AG04449 (cell line): ENCODE measurements around the gene NOXA1.

Experiments
- CTCF ChIA-PET: fragments of 350-600 bp; formaldehyde crosslinking; extraction: SDS; loops from one replicate; lab custom pipeline; 2021; ENCODE audit warnings: antibody characterized with exemption; lab: Yijun Ruan, JAX
- POLR2A ChIA-PET: fragments of 400-600, 350-600 bp; formaldehyde crosslinking; extraction: SDS; loops from one replicate; lab custom pipeline; 2020; ENCODE audit warnings: antibody characterized with exemption, inconsistent platforms; lab: Yijun Ruan, JAX
- DNase-seq: peaks from one replicate; pipeline ENCODE4 v3.0.0-alpha.2; 2010; ENCODE audit warnings: low read depth, low spot score
- H3K4me3 ChIP-seq: 2 replicates; pipeline ENCODE4 v1.5.1; 2011; ENCODE audit warnings: low read depth, mild to moderate bottlenecking, control low read depth, low read length
- CTCF ChIP-seq: IDR thresholded peaks from one replicate; pipeline ENCODE4 v1.5.1; 2011; ENCODE audit warnings: mild to moderate bottlenecking, moderate library complexity, low read length, control low read depth, inconsistent platforms; ENCODE audit not compliant: insufficient read depth; ENCODE audit errors: missing control alignments

NOXA1 gene

GRCh38 chr9:137404961-137405567 lies 18.1 kb upstream of the NOXA1 start:
- ChIA-PET POLR2A (no interaction called here), CTCF (interaction anchor here (0.7 to 1.0 kb wide), 2 partner anchors 9 to 17 kb away, joined by 3 to 4 read pairs; partner anchors contain the start of gene EXD3)
- no peak for DNase-seq
- H3K4me3 ChIP-seq, result no peak overlapping the region
- no peak for TF ChIP-seq CTCF

GRCh38 chr9:137405677-137406081 lies 17.5 kb upstream of the NOXA1 start:
- no peak for DNase-seq
- no peak for TF ChIP-seq CTCF
- H3K4me3 ChIP-seq, result no peak overlapping the region
- ChIA-PET CTCF (interaction anchor here (0.7 to 0.9 kb wide), 2 partner anchors 104 to 111 kb away, joined by 3 to 5 read pairs; partner anchors contain the start of gene NRARP), POLR2A (no interaction called here)

GRCh38 chr9:137406085-137406760 lies 17.0 kb upstream of the NOXA1 start:
- CTCF ChIA-PET, result interaction anchor here (0.7 to 0.9 kb wide), 2 partner anchors 104 to 112 kb away, joined by 3 to 5 read pairs; partner anchors contain the start of gene NRARP
- H3K4me3 ChIP-seq, result peak overlapping the region; percentile 50
- POLR2A ChIA-PET, result no interaction called here
- no peak for DNase-seq
- no peak for TF ChIP-seq CTCF

- no peak for DNase-seq
- H3K4me3 ChIP-seq, result peak overlapping the region; percentile 50
- peak; percentile 87 for TF ChIP-seq CTCF
- ChIA-PET CTCF (no interaction called here), POLR2A (no interaction called here)
Observed at GRCh38 chr9:137406876-137407589, 16.2 kb upstream of the NOXA1 start.

GRCh38 chr9:137407590-137408300 lies 15.4 kb upstream of the NOXA1 start:
- no peak overlapping the region for H3K4me3 ChIP-seq
- POLR2A ChIA-PET, result no interaction called here
- CTCF ChIA-PET, result no interaction called here
- no peak for DNase-seq
- TF ChIP-seq CTCF, result no peak
